Psoas muscle (tissue), 8 donors: ENCODE measurements around the gene NKX3-2. TPM values are rescaled to one million over a fixed set of nuclear protein-coding genes. Genes with fewer than 3 reads are reported as not detected.

ENCODE experiments used
- ATAC-seq, 4 donors: fragments of 200-7000 bp; cut with Tn5 transposase; one replicate each; pipeline ENCODE4 v1.9.1; 2020; ENCODE audit warnings: moderate library complexity in 3 of 4, mild to moderate bottlenecking in 2 of 4
- DNase-seq, 2 donors: peaks; one replicate each; pipeline ENCODE4 v3.0.0-alpha.2; 2020
- H3K27ac ChIP-seq: fragments of 200-600 bp; one replicate; pipeline ENCODE4 v1.8.0; 2022
- H3K27me3 ChIP-seq, 3 donors: fragments of 200-600 bp in 1 of 3; one replicate each; pipeline versions ENCODE4 v1.6.1 to v1.8.0; 2013 to 2022; ENCODE audit warnings: low read length in 2 of 3, mild to moderate bottlenecking in 2 of 3, moderate library complexity in 1 of 3; ENCODE audit not compliant: insufficient read depth in 3 of 3
- H3K36me3 ChIP-seq, 2 donors: fragments of 200-600 bp in 1 of 2; one replicate each; pipeline versions ENCODE4 v1.6.1 to v1.8.0; 2013 to 2022; ENCODE audit warnings: low read depth in 1 of 2, mild to moderate bottlenecking in 1 of 2, moderate library complexity in 1 of 2; ENCODE audit not compliant: insufficient read depth in 1 of 2
- H3K4me1 ChIP-seq: fragments of 200-600 bp; one replicate; pipeline ENCODE4 v1.8.0; 2022
- H3K4me3 ChIP-seq: fragments of 200-600 bp; one replicate; pipeline ENCODE4 v1.8.0; 2022; ENCODE audit warnings: mild to moderate bottlenecking
- H3K9me3 ChIP-seq: fragments of 200-600 bp; one replicate; pipeline ENCODE4 v1.8.0; 2022
- CTCF ChIP-seq: fragments of 200-600 bp; IDR thresholded peaks from one replicate; pipeline ENCODE4 v1.8.0; 2022; ENCODE audit warnings: antibody characterized with exemption
- WGBS, 3 donors: extraction: QIAGEN DNeasy Blood & Tissue Kit; methylation state at CpG; one replicate each; pipeline versions ENCODE4 v1.1.6 to v1.1.7; 2013; 5-methylcytosine and 5-hydroxymethylcytosine counted together
- intact Hi-C, 2 donors: fragments of 100-400 bp; cut with DNase I; formaldehyde crosslinking; loops; one replicate each; pipeline versions ENCODE4 v1.11.0 to v1.14.2; 2022
- polyA plus RNA-seq, 3 donors: library from polyadenylated mRNA; stranded (reverse); fragments of 200-250 nt; gene quantifications; one replicate each; pipeline ENCODE4 v1.2.3, GENCODE V29; 2013
- total RNA-seq, 4 donors: library from RNA; stranded (reverse); fragmentation: NEBNext Ultra II Directional in 2 of 4; extraction: Animal tissue kit (Norgen Biotek cat#: 25700) in 2 of 4; gene quantifications; one replicate each; pipeline versions ENCODE4 v1.2.1 to v1.2.4, GENCODE V29; 2021 to 2023
- donor health status: healthy with polysubstance abuse.
- donor health status: DM: no; HTN: no; CAD: no; lungs with moderate emphysema.
- donor health status: Bipolar disorder and iron deficiency.
- donor health status: healthy.
- donor health status: DM: yes; HTN: yes; CAD: no.
- donor health status: DM: no; HTN: no; CAD: no.
- donor health status: DM: no; HTN: no; CAD: no.
- donor health status: DM: yes; HTN: yes; CAD: no.

Gene NKX3-2
- total and polyA plus RNA-seq, 7 donors: 0.01 to 0.08 TPM; not detected in 5

GRCh38 chr4:13531625-13531998 is 12.7 kb downstream of the NKX3-2 start:
- Histone ChIP-seq H3K4me3 (no peak overlapping the region), H3K36me3 (no peaks in the 10 kb centered on the region), H3K27ac (no peak overlapping the region), H3K4me1 (no peaks in the 10 kb centered on the region), H3K27me3 (peaks cover 6 to 95% (median 64%) of the 10 kb centered on the region in 3 donors), H3K9me3 (no peaks in the 10 kb centered on the region)
- DNase-seq (no peak), ATAC-seq (no peak)
- intact Hi-C loops: no loop called here
- WGBS, 3 donors: 20 to 27% (median 22%) methylated on average over 8 of the region's 8 CpGs
- TF ChIP-seq CTCF: no peak

- H3K4me1 ChIP-seq: no peaks in the 10 kb centered on the region
- no peaks in the 10 kb centered on the region for H3K36me3 ChIP-seq
- DNase-seq (no peak), ATAC-seq (no peak)
- 4 to 6% (median 6%) methylated on average over 35 of the region's 35 CpGs for WGBS, 3 donors
- intact Hi-C loops: no loop called here
- TF ChIP-seq CTCF: no peak
- H3K27me3 ChIP-seq: peaks cover 6 to 95% (median 60%) of the 10 kb centered on the region in 3 donors
- H3K27ac ChIP-seq: no peak overlapping the region
- no peaks in the 10 kb centered on the region for H3K9me3 ChIP-seq
- H3K4me3 ChIP-seq: no peak overlapping the region
These were observed 13.3 kb downstream of the NKX3-2 start for GRCh38 chr4:13530823-13531624.

DNA sequence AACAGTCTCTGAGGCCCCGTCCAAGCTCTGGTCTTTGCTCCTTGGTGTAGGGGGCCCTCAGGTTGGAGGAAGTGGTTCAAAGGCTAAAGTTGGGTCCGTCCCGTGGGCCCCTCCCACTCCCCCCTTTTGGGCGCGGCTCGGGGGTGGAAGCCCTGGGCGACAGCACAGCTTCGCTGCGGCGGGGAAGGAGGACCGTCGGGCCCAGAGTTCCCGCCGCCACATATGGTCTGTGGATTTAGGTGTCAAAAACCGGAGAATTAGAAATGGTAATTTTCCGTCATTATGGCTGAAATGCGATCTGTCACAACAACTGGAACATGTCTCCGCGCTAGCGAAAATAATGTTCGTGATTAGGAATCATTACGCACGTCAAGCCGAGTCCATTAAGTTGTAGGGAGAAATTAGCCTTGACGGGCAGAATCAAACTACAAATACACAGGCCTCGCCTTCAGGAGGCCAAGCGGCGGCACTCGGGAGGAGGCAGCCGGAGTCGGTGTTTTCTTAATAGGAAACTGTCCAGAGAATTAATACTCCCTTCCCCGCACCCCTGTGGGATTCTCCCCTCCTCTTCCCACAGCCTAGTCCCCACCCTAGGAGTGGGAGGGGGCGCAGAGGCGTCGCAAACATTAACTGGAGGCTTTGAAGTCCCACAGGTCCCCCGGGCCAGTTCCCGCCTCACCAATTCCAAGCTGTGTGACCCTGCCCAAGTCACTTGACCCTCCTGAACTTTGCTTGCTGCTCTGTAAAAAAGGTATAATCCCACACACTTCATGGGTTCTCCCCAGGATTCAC is 15.0 kb downstream of the NKX3-2 start:
- H3K27ac ChIP-seq: no peak overlapping the region
- 4 to 9% (median 6%) methylated on average over 37 of the region's 37 CpGs for WGBS, 3 donors
- H3K4me1 ChIP-seq: no peaks in the 10 kb centered on the region
- ATAC-seq (no peak), DNase-seq (no peak)
- peaks cover 2 to 95% (median 58%) of the 10 kb centered on the region in 3 donors for H3K27me3 ChIP-seq
- no peak for TF ChIP-seq CTCF
- H3K36me3 ChIP-seq: no peaks in the 10 kb centered on the region
- H3K4me3 ChIP-seq: no peak overlapping the region
- intact Hi-C loops: no loop called here
- peaks cover 8% of the 10 kb centered on the region for H3K9me3 ChIP-seq

GRCh38 chr4:13528821-13529127 is 15.5 kb downstream of the NKX3-2 start:
- DNase-seq: no peak
- Histone ChIP-seq H3K27me3 (peaks cover 2 to 95% (median 58%) of the 10 kb centered on the region in 3 donors), H3K4me3 (no peak overlapping the region), H3K36me3 (no peaks in the 10 kb centered on the region), H3K27ac (no peak overlapping the region), H3K4me1 (no peaks in the 10 kb centered on the region), H3K9me3 (peaks cover 10% of the 10 kb centered on the region)
- intact Hi-C loops: no loop called here
- TF ChIP-seq CTCF: no peak
- WGBS, 3 donors: 5 to 7% (median 7%) methylated on average over 5 of the region's 5 CpGs
- no peak for ATAC-seq
